Transverse colon (tissue), 4 donors: ENCODE data around the gene MGAT5. TPM values are rescaled to one million over a fixed set of nuclear protein-coding genes. Genes with fewer than 3 reads are reported as not detected.

ENCODE experiments used
- DNase-seq: peaks from one replicate; pipeline ENCODE4 v3.0.0-alpha.2; 2019
- H3K27ac ChIP-seq, 4 donors: fragments of 200-600 bp; sonication (generic); 2 replicates each; pipeline ENCODE4 v1.5.1; 2016 to 2018; ENCODE audit warnings: inconsistent platforms in 4 of 4
- H3K27me3 ChIP-seq: fragments of 200-600 bp; sonication (generic); 2 replicates; pipeline ENCODE4 v1.5.1; 2017; ENCODE audit warnings: inconsistent platforms
- H3K36me3 ChIP-seq, 4 donors: fragments of 200-600 bp; sonication (generic); 2 replicates each; pipeline ENCODE4 v1.5.1; 2017 to 2019; ENCODE audit warnings: inconsistent platforms in 4 of 4
- H3K4me1 ChIP-seq, 4 donors: fragments of 200-600 bp; sonication (generic); 2 replicates each; pipeline ENCODE4 v1.5.1; 2017 to 2020; ENCODE audit warnings: inconsistent platforms in 4 of 4
- H3K4me3 ChIP-seq, 4 donors: fragments of 200-600 bp; sonication (generic); 1 replicate in 1 of 4; 2 replicates in 3 of 4; pipeline versions ENCODE4 v1.5.1 to v1.6.1; 2017 to 2019; ENCODE audit warnings: inconsistent platforms in 4 of 4
- H3K9me3 ChIP-seq, 2 donors: fragments of 200-600 bp; sonication (generic); 2 replicates each; pipeline ENCODE4 v1.5.1; 2017 to 2019; ENCODE audit warnings: inconsistent platforms in 2 of 2
- EP300 ChIP-seq: sonication (generic); formaldehyde crosslinking; IDR thresholded peaks from one replicate; pipeline ENCODE4 v1.6.1; 2017; ENCODE audit warnings: antibody characterized with exemption, low read depth
- POLR2A ChIP-seq: fragments of 450-650 bp; IDR thresholded peaks from one replicate; pipeline ENCODE4 v1.6.1; 2016; ENCODE audit warnings: antibody characterized with exemption, mild to moderate bottlenecking, moderate library complexity
- POLR2AphosphoS5 ChIP-seq, 3 donors: sonication (generic); formaldehyde crosslinking; IDR thresholded peaks; one replicate each; pipeline ENCODE4 v1.6.1; 2016; ENCODE audit warnings: antibody characterized with exemption in 3 of 3
- WGBS, 2 donors: methylation state at CpG; one replicate each; pipeline ENCODE4 v1.1.5; 2018; ENCODE audit warnings: low coverage in 1 of 2; 5-methylcytosine and 5-hydroxymethylcytosine counted together
- in situ Hi-C, 4 donors: fragments of 200-750 bp; cut with MboI; loops; one replicate each; pipeline versions ENCODE4 v1.15.0 to v1.15.1; 2017; ENCODE audit warnings: low sequenced_read_pairs in 3 of 4, low pct_ligation_motif_present in 1 of 4, low pct_unique_long_range_greater_than_20kb in 1 of 4
- intact Hi-C: fragments of 100-400 bp; cut with DNase I; formaldehyde crosslinking; loops from one replicate; pipeline ENCODE4 v1.15.1; 2023; ENCODE audit warnings: low total_unique reads
- total RNA-seq, 4 donors: library from RNA; depleted of rRNA; stranded (reverse); fragments of >200 nt; gene quantifications; one replicate each; pipeline ENCODE4 v1.1.0, GENCODE V29; 2016
- TF ChIP-seq, protein P1 (sequence below), 5 experiments: fragments of 200-600 bp in 3 of 5; fragments of 450-650 bp in 2 of 5; sonication (generic) in 3 of 5; IDR thresholded peaks; 1 replicate in 2 of 5; 2 replicates in 3 of 5; pipeline ENCODE4 v1.5.1; 2016 to 2017; ENCODE audit warnings: antibody characterized with exemption in 5 of 5, inconsistent platforms in 3 of 5, mild to moderate bottlenecking in 2 of 5, moderate library complexity in 1 of 5

Gene MGAT5, protein sequence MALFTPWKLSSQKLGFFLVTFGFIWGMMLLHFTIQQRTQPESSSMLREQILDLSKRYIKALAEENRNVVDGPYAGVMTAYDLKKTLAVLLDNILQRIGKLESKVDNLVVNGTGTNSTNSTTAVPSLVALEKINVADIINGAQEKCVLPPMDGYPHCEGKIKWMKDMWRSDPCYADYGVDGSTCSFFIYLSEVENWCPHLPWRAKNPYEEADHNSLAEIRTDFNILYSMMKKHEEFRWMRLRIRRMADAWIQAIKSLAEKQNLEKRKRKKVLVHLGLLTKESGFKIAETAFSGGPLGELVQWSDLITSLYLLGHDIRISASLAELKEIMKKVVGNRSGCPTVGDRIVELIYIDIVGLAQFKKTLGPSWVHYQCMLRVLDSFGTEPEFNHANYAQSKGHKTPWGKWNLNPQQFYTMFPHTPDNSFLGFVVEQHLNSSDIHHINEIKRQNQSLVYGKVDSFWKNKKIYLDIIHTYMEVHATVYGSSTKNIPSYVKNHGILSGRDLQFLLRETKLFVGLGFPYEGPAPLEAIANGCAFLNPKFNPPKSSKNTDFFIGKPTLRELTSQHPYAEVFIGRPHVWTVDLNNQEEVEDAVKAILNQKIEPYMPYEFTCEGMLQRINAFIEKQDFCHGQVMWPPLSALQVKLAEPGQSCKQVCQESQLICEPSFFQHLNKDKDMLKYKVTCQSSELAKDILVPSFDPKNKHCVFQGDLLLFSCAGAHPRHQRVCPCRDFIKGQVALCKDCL
- 10 to 100 TPM; 23.6 to 67.6 (median 55.2) TPM for total RNA-seq

DNA sequence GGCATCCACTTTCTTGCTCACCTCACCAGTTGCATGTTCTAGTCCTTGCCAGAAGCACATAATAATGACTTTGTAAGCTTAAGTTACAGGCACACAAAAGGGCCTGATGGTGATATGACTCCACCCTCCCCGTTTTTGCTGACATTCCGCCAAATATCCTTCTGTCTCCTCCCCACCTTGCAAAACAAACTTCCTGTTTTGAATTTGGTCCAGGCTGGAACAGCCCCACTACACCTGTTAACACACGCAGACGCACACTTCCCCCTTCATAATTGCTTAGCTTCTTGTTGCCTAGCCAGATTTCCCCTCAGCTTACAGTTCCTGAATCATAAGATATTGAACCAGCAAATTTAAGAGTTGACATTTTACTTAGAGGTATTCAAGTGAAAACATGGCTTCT lies at the start of gene MGAT5:
Gene MGAT5 (plus strand): TSS at position 269 of the 400 bp plus-strand sequence. CDS start 332 bp downstream, outside the sequence.
- WGBS, 2 donors: 10 to 33% methylated on average over 4 of the region's 4 CpGs
- peaks cover 6 to 39% (median 13%) of the 10 kb centered on the region in 4 donors for H3K4me1 ChIP-seq
- no peaks in the 10 kb centered on the region for H3K27me3 ChIP-seq
- intact Hi-C loops: no loop called here
- no peak within 1 kb of the TSS for H3K4me3 ChIP-seq
- no peaks in the 10 kb centered on the region for H3K36me3 ChIP-seq
- DNase-seq: peak; percentile 64
- TF ChIP-seq EP300 (no peak), POLR2A (no peak), POLR2AphosphoS5 (IDR thresholded peaks at IDR 0.05) (peak in 2 of 3 donors; percentile 43 to 44)
- TF ChIP-seq, protein P1, sequence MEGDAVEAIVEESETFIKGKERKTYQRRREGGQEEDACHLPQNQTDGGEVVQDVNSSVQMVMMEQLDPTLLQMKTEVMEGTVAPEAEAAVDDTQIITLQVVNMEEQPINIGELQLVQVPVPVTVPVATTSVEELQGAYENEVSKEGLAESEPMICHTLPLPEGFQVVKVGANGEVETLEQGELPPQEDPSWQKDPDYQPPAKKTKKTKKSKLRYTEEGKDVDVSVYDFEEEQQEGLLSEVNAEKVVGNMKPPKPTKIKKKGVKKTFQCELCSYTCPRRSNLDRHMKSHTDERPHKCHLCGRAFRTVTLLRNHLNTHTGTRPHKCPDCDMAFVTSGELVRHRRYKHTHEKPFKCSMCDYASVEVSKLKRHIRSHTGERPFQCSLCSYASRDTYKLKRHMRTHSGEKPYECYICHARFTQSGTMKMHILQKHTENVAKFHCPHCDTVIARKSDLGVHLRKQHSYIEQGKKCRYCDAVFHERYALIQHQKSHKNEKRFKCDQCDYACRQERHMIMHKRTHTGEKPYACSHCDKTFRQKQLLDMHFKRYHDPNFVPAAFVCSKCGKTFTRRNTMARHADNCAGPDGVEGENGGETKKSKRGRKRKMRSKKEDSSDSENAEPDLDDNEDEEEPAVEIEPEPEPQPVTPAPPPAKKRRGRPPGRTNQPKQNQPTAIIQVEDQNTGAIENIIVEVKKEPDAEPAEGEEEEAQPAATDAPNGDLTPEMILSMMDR (IDR thresholded peaks at IDR 0.05): no peak
- in situ Hi-C loops: no loop called here
- H3K9me3 ChIP-seq: no peaks in the 10 kb centered on the region
- peak within 1 kb of the TSS in 1 of 4 donors; percentile 53 for H3K27ac ChIP-seq

DNA sequence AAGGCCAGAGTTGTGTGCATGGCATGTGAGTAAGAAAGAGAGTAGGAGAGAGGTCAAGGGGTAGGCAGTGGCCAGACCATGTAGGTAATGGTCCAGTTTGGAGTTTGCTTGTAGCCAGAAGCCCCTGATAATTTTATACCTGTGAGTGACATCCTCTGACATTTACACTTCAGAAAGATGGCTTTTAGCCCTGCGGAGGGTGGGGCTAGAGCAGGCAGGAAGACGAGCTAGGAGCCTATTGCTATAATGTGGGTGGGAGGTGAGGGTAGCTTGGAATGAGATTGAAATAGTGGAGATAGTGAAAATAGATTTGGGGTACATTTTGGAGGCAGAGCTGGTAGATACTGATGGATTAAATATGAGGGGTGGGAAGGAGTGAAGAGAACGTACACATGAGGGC lies 48.8 kb upstream of the MGAT5 start:
- Histone ChIP-seq H3K4me3 (no peak overlapping the region), H3K27me3 (no peaks in the 10 kb centered on the region), H3K9me3 (no peaks in the 10 kb centered on the region), H3K27ac (no peak overlapping the region), H3K36me3 (no peaks in the 10 kb centered on the region), H3K4me1 (peaks cover 0 to 37% (median 2%) of the 10 kb centered on the region in 4 donors)
- TF ChIP-seq EP300: no peak
- no peak for TF ChIP-seq POLR2AphosphoS5 (IDR thresholded peaks at IDR 0.05)
- TF ChIP-seq, protein P1 (IDR thresholded peaks at IDR 0.05): no peak
- no peak for TF ChIP-seq POLR2A
- in situ Hi-C loops (loop anchor here in 2 of 4 donors (10.0 kb wide), 1 partner anchor 90 kb away; no protein-coding TSS in a partner anchor), intact Hi-C loops (no loop called here)
- DNase-seq: no peak
- WGBS, 2 donors: 87 to 91% methylated on average over 3 of the region's 3 CpGs

DNA sequence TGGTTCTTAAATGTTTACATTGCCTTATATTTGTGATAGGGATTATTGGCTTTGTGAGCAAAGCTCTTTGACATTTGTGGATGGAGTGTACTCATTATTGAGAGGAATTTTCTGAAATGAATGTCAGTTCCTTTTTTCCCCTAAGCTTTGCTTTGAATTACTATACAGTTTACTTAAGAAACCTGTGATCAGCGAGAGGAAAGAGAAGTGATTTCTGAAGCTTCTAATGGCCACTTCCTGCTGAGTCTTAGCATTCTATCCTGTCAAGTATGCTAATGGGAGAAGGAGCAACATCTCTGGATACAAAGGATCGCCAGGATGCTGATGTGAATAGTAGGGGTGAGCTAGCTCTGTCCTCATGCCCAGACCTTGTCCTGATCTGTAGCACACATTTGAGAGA lies 47.8 kb upstream of the MGAT5 start:
- WGBS, 2 donors: 38 to 62% methylated on average over 1 to 2 of the region's 2 CpGs
- intact Hi-C loops: no loop called here
- no peaks in the 10 kb centered on the region for H3K27me3 ChIP-seq
- H3K27ac ChIP-seq: peak overlapping the region in 1 of 4 donors; percentile 4
- no peak for TF ChIP-seq POLR2AphosphoS5 (IDR thresholded peaks at IDR 0.05)
- TF ChIP-seq, protein P1 (IDR thresholded peaks at IDR 0.05): no peak
- no peak for TF ChIP-seq POLR2A
- no peak for TF ChIP-seq EP300
- H3K4me1 ChIP-seq: peaks cover 0 to 37% (median 2%) of the 10 kb centered on the region in 4 donors
- no peak overlapping the region for H3K4me3 ChIP-seq
- no peaks in the 10 kb centered on the region for H3K9me3 ChIP-seq
- H3K36me3 ChIP-seq: no peaks in the 10 kb centered on the region
- no peak for DNase-seq
- in situ Hi-C loops: loop anchor here in 2 of 4 donors (10.0 kb wide), 1 partner anchor 91 kb away; no protein-coding TSS in a partner anchor

DNA sequence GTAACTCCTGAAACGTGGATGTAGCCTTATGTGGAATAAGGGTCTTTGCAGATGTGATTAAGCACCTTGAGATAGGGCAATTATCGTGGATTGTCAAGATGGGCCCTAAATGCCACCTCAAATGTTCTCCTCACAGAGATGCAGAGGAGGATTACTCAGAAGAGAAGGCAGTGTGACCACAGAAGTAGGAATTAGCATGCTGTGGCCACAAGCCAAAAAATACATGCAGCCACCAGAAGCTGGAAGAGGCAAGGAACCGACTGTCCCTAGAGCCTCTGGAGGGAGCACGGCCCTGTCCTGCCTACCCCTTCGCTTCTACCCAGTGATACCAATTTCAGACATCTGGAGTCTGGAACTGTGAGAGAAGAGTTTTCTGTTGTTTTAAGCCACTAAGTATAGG lies 47.3 kb upstream of the MGAT5 start:
- DNase-seq: no peak

More for the DNA sequence above, 47.3 kb upstream of the MGAT5 start:
- TF ChIP-seq EP300: no peak
- TF ChIP-seq, protein P1 (IDR thresholded peaks at IDR 0.05): no peak
- TF ChIP-seq POLR2A: no peak
- no peak for TF ChIP-seq POLR2AphosphoS5 (IDR thresholded peaks at IDR 0.05)
- intact Hi-C loops (no loop called here), in situ Hi-C loops (loop anchor here in 2 of 4 donors (10.0 kb wide), 1 partner anchor 92 kb away; no protein-coding TSS in a partner anchor)
- H3K4me1 ChIP-seq: peaks cover 0 to 37% (median 2%) of the 10 kb centered on the region in 4 donors
- no peaks in the 10 kb centered on the region for H3K36me3 ChIP-seq
- H3K4me3 ChIP-seq: no peak overlapping the region
- no peaks in the 10 kb centered on the region for H3K9me3 ChIP-seq
- H3K27me3 ChIP-seq: no peaks in the 10 kb centered on the region
- 85 to 100% methylated on average over 1 to 5 of the region's 5 CpGs for WGBS, 2 donors
- peak overlapping the region in 1 of 4 donors; percentile 4 for H3K27ac ChIP-seq
